ENCODE results near the gene ITM2A. TPM values are rescaled to one million over a fixed set of nuclear protein-coding genes. Genes with fewer than 3 reads are reported as not detected.

Gene ITM2A
- polyA plus RNA-seq, 1 donor (not counting 4 experiments of a cell fraction or from before 2014, with no cell fraction given): 64.4 TPM

GRCh38 chrX:79371101-79371500 is 4.0 kb upstream of the ITM2A start:
- H2AFZ ChIP-seq (ENCODE audit: control insufficient read depth, low read length): no peak overlapping the region
- dilution Hi-C loops (cut with MboI; ENCODE audit: extremely low pct_ligation_motif_present, low sequenced_read_pairs): no loop called here
- no peaks in the 10 kb centered on the region for H4K20me1 ChIP-seq (ENCODE audit: control insufficient read depth, extremely low read depth, insufficient read depth, low read length)
- no peaks in the 10 kb centered on the region for H3K36me3 ChIP-seq (ENCODE audit: control insufficient read depth in 2 of 2, extremely low read depth in 1 of 2, insufficient read depth in 2 of 2, low read length in 2 of 2)
- H3K4me2 ChIP-seq (ENCODE audit: control insufficient read depth, extremely low read depth, insufficient read depth, low read depth, low read length): no peak overlapping the region
- no peak overlapping the region for H3K9ac ChIP-seq (ENCODE audit: control insufficient read depth, extremely low read depth, insufficient read depth, low read length)
- H3K27me3 ChIP-seq (ENCODE audit: control insufficient read depth, extremely low read depth, insufficient read depth, low read length): no peaks in the 10 kb centered on the region
- H3K4me3 ChIP-seq (ENCODE audit: control insufficient read depth in 2 of 3, extremely low read depth in 1 of 3, insufficient read depth in 2 of 3, low read depth in 1 of 3, low read length in 3 of 3): no peak overlapping the region
- no peak for FAIRE-seq
- H3K4me1 ChIP-seq (ENCODE audit: control insufficient read depth, extremely low read depth, insufficient read depth, low read length): peaks cover 8% of the 10 kb centered on the region
- H3K9me1 ChIP-seq (ENCODE audit: control insufficient read depth, extremely low read depth, insufficient read depth, low read length): no peaks in the 10 kb centered on the region
- no peaks in the 10 kb centered on the region for H3K9me3 ChIP-seq (ENCODE audit: control insufficient read depth, low read depth, low read length)
- DNase-seq (ENCODE audit: low read depth, low spot score): no peak
- H3K79me2 ChIP-seq (ENCODE audit: control insufficient read depth, insufficient read depth, low read length): no peaks in the 10 kb centered on the region
- no peak for TF ChIP-seq CTCF (optimal IDR thresholded peaks at IDR 0.05 in 1 of 3, IDR thresholded peaks at IDR 0.05 in 1 of 3, conservative IDR thresholded peaks at IDR 0.05 in 1 of 3; ENCODE audit: extremely low read depth in 1 of 3, insufficient read depth in 2 of 3, low read length in 3 of 3)
- no peak overlapping the region for H3K27ac ChIP-seq (ENCODE audit: control insufficient read depth, insufficient read depth, low read length)

- Histone ChIP-seq H3K9ac (ENCODE audit: control insufficient read depth, extremely low read depth, insufficient read depth, low read length) (no peak overlapping the region), H3K36me3 (ENCODE audit: control insufficient read depth in 2 of 2, extremely low read depth in 1 of 2, insufficient read depth in 2 of 2, low read length in 2 of 2) (no peaks in the 10 kb centered on the region), H3K27ac (ENCODE audit: control insufficient read depth, insufficient read depth, low read length) (no peak overlapping the region), H3K4me2 (ENCODE audit: control insufficient read depth, extremely low read depth, insufficient read depth, low read depth, low read length) (no peak overlapping the region), H3K27me3 (ENCODE audit: control insufficient read depth, extremely low read depth, insufficient read depth, low read length) (no peaks in the 10 kb centered on the region), H3K4me1 (ENCODE audit: control insufficient read depth, extremely low read depth, insufficient read depth, low read length) (peaks cover 11% of the 10 kb centered on the region), H3K9me1 (ENCODE audit: control insufficient read depth, extremely low read depth, insufficient read depth, low read length) (no peaks in the 10 kb centered on the region), H4K20me1 (ENCODE audit: control insufficient read depth, extremely low read depth, insufficient read depth, low read length) (no peaks in the 10 kb centered on the region), H3K79me2 (ENCODE audit: control insufficient read depth, insufficient read depth, low read length) (no peaks in the 10 kb centered on the region), H2AFZ (ENCODE audit: control insufficient read depth, low read length) (no peak overlapping the region), H3K4me3 (ENCODE audit: control insufficient read depth in 2 of 3, extremely low read depth in 1 of 3, insufficient read depth in 2 of 3, low read depth in 1 of 3, low read length in 3 of 3) (no peak overlapping the region), H3K9me3 (ENCODE audit: control insufficient read depth, low read depth, low read length) (no peaks in the 10 kb centered on the region)
- dilution Hi-C loops (cut with MboI; ENCODE audit: extremely low pct_ligation_motif_present, low sequenced_read_pairs): no loop called here
- no peak for DNase-seq (ENCODE audit: low read depth, low spot score)
- FAIRE-seq: no peak
- TF ChIP-seq EZH2 (IDR thresholded peaks at IDR 0.05; ENCODE audit: low read length) (no peak), CTCF (optimal IDR thresholded peaks at IDR 0.05 in 1 of 3, IDR thresholded peaks at IDR 0.05 in 1 of 3, conservative IDR thresholded peaks at IDR 0.05 in 1 of 3; ENCODE audit: extremely low read depth in 1 of 3, insufficient read depth in 2 of 3, low read length in 3 of 3) (no peak)
Observed at GRCh38 chrX:79369871-79370270, 2.7 kb upstream of the ITM2A start.

All from keratinocyte (primary cell).